ENCODE results near the gene DENND4C.
"Not testable (repeated sequence)": the region's sequence is repeated elsewhere in the genome, so short reads cannot be mapped to it uniquely, and the experiment has no call there.

The DENND4C gene

GRCh38 chr9:19386502-19387044 is 156.1 kb downstream of the DENND4C start:
- Histone ChIP-seq H3K9me3 (no peaks in the 10 kb centered on the region), H3K4me3 (ENCODE audit: low read depth in 1 of 2, low read length in 1 of 2) (no peak overlapping the region), H3K27ac (no peak overlapping the region), H3K27me3 (no peaks in the 10 kb centered on the region), H3K4me1 (ENCODE audit: control insufficient read depth in 1 of 2, insufficient read depth in 1 of 2, low read depth in 1 of 2, low read length in 1 of 2) (no peaks in the 10 kb centered on the region), H3K36me3 (no peaks in the 10 kb centered on the region)
- TF ChIP-seq CTCF (IDR thresholded peaks at IDR 0.05) = no peak

GRCh38 chr9:19387317-19387716 is 156.8 kb downstream of the DENND4C start:
- H3K4me1 ChIP-seq (ENCODE audit: control insufficient read depth in 1 of 2, insufficient read depth in 1 of 2, low read depth in 1 of 2, low read length in 1 of 2) = no peaks in the 10 kb centered on the region
- no peaks in the 10 kb centered on the region for H3K27me3 ChIP-seq
- no peak for TF ChIP-seq CTCF (IDR thresholded peaks at IDR 0.05)
- H3K36me3 ChIP-seq = no peaks in the 10 kb centered on the region
- no peaks in the 10 kb centered on the region for H3K9me3 ChIP-seq
- no peak overlapping the region for H3K4me3 ChIP-seq (ENCODE audit: low read depth in 1 of 2, low read length in 1 of 2)
- no peak overlapping the region for H3K27ac ChIP-seq

- not testable (repeated sequence) for H3K4me3 ChIP-seq (ENCODE audit: low read depth in 1 of 2, low read length in 1 of 2); H3K4me1 ChIP-seq (ENCODE audit: control insufficient read depth in 1 of 2, insufficient read depth in 1 of 2, low read depth in 1 of 2, low read length in 1 of 2); H3K27ac ChIP-seq; H3K27me3 ChIP-seq; H3K36me3 ChIP-seq; H3K9me3 ChIP-seq
Observed at GRCh38 chr9:19389539-19389938, 159.0 kb downstream of the DENND4C start.

- Histone ChIP-seq H3K4me1 (ENCODE audit: control insufficient read depth in 1 of 2, insufficient read depth in 1 of 2, low read depth in 1 of 2, low read length in 1 of 2) (no peaks in the 10 kb centered on the region), H3K36me3 (no peaks in the 10 kb centered on the region), H3K4me3 (ENCODE audit: low read depth in 1 of 2, low read length in 1 of 2) (no peak overlapping the region), H3K9me3 (no peaks in the 10 kb centered on the region), H3K27ac (no peak overlapping the region), H3K27me3 (no peaks in the 10 kb centered on the region)
- no peak for TF ChIP-seq CTCF (IDR thresholded peaks at IDR 0.05)
Observed at GRCh38 chr9:19397845-19398244, 167.4 kb downstream of the DENND4C start.

GRCh38 chr9:19403231-19403630 is 172.7 kb downstream of the DENND4C start:
- not testable (repeated sequence) for H3K4me3 ChIP-seq (ENCODE audit: low read depth in 1 of 2, low read length in 1 of 2); H3K9me3 ChIP-seq; H3K27ac ChIP-seq; H3K4me1 ChIP-seq (ENCODE audit: control insufficient read depth in 1 of 2, insufficient read depth in 1 of 2, low read depth in 1 of 2, low read length in 1 of 2); H3K36me3 ChIP-seq
- H3K27me3 ChIP-seq = peaks cover 10% of the 10 kb centered on the region

- no peak for TF ChIP-seq CTCF (IDR thresholded peaks at IDR 0.05)
- Histone ChIP-seq H3K4me1 (ENCODE audit: control insufficient read depth in 1 of 2, insufficient read depth in 1 of 2, low read depth in 1 of 2, low read length in 1 of 2) (peaks cover 6 to 11% of the 10 kb centered on the region in 2 experiments), H3K27ac (no peak overlapping the region)
Observed at GRCh38 chr9:19404283-19405075, 174.0 kb downstream of the DENND4C start.

More at GRCh38 chr9:19404283-19405075, 174.0 kb downstream of the DENND4C start:
- Histone ChIP-seq H3K27me3 (peaks cover 23% of the 10 kb centered on the region), H3K9me3 (no peaks in the 10 kb centered on the region), H3K36me3 (no peaks in the 10 kb centered on the region), H3K4me3 (ENCODE audit: low read depth in 1 of 2, low read length in 1 of 2) (no peak overlapping the region)

Measured in neutrophil (primary cell).